ENCODE measurements around the gene TEF.
A peak's percentile ranks its signal among the peaks of the same experiment; 100 is the strongest.

TEF gene

GRCh38 chr22:41355895-41356294, 25.8 kb upstream of the TEF start:
- DNase-seq: no peak

- no peak for DNase-seq
Observed at GRCh38 chr22:41356430-41357028, 25.2 kb upstream of the TEF start.

GRCh38 chr22:41357191-41357590, 24.6 kb upstream of the TEF start:
- no peak for DNase-seq

DNA sequence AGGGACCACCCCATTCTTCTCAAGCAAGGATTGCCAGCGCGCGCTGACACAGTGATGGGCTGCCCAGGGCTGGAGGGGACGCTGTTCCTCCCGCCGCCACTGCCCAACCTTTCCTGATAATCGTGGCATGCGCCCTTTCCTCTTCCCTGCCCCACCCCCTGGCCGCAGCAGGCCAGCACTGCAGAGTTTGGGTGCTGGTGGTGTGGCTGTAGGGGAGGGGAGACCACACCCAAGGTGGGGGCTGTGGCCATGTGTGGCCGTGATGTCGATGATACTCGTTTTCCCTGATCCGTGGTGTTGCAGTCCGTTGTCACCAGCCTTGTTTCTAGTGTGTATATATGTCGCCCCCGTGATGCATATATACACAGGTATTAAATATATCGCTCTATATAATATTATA, 22.8 kb upstream of the TEF start:
- no peak for DNase-seq

DNA sequence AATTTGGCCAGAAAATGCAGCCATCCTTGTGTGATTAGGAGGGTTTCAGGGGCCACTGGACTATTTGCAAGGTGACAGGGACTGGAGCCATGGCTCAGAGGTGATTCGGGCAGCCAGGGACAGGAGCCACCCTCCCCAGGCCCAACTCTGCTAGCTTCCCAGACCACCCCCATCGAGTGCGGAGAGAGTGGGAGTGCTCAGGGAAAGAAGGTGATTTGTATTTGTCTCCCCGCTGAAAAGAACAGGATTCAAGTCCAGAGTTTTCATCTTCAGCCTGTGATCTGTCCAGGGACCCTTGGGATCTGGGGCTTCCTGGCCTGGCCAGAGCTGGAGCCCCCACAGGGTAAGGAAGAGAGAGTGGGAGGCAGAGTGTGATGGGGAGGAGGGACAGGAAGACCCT, 22.4 kb upstream of the TEF start:
- DNase-seq: no peak

DNA sequence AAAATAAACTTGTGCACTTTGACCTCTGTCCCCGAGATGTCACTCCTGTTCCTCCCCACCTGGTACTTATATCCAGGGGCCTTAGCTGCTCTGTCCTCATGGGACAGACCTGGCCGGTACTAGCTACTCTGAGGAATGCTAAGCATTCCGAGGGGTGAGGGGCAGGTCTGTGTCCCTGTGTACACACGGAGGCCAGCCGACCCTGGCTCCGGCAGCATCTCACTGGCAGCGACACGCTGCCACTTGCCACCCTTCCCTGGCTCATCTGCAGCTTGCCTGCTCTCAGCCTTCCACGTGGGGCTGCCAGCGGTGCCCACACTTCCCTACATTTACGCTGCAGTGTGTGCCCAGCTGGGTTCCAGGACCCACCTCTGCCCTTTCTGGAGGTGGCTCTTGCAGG, 21.6 kb upstream of the TEF start:
- DNase-seq: no peak

- DNase-seq: no peak
Observed at GRCh38 chr22:41361716-41362310, 19.9 kb upstream of the TEF start.

GRCh38 chr22:41362615-41363014, 19.1 kb upstream of the TEF start:
- no peak for DNase-seq

DNA sequence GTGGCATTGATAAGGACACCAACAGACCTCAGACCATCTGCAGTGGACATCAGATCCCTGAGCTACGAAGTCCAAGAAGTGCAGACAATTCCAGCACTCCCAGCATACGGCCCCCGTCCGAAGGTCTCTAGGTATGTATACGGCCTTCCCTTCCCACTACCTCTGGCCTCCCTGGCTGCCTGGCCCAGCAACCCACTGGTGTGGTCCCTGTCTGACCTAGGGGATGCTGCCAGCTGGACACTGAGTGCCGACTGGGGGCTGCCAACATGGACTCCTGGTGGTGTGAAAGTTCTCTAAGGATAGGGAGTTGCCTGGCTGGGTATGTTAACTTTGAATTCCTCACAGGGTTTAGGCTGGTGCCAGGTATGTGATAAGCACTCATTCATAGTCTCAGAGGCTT, 17.5 kb upstream of the TEF start:
- no peak for DNase-seq

DNA sequence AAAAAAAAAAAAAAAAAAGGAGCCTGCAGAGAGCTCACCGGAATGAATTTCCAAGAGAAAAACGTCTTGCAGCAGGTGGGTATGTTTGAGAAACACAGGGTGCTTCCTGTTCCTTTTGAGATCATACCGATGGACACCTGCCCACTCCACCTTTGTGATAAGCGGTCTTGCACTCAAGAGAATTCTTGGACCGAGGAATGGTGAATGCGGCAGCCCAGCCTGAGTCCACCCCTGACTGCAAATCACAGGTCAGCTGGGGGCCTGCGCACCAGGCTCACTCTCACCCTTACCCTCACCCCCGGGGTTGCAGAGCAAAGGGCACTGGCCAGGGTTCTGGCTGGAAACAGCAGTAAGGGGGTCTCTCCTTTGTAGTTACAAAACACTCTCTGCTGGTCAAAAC, 16.8 kb upstream of the TEF start:
- no peak for DNase-seq

GRCh38 chr22:41365425-41365824, 16.3 kb upstream of the TEF start:
- DNase-seq: no peak

GRCh38 chr22:41366323-41367029, 15.3 kb upstream of the TEF start:
- no peak for DNase-seq

GRCh38 chr22:41367039-41367679, 14.6 kb upstream of the TEF start:
- peak; percentile 82 for DNase-seq

GRCh38 chr22:41367680-41368542, 13.8 kb upstream of the TEF start:
- no peak for DNase-seq

- DNase-seq: no peak
Observed at GRCh38 chr22:41368543-41369423, 13.0 kb upstream of the TEF start.

- DNase-seq: no peak
Observed at GRCh38 chr22:41369424-41369745, 12.4 kb upstream of the TEF start.

GRCh38 chr22:41369837-41370236, 11.9 kb upstream of the TEF start:
- no peak for DNase-seq

DNA sequence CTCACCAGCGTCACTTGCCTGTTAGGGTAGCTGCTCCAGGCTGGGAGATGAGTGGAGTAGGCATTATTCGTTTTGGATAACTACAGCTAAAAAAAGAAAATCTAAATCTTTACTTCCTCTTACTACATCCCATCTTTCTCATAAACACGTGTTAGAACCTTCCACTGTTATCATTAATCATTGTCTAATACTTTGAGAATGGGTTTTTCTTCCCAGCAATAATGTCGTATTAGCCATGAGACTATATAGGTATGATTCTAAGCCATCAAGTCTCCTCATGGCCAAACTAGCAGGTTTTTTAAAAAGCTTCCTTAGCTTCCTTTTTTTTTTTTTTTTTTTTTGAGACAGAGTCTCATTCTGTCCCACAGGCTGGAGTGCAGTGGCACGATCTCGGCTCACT, 3.9 kb upstream of the TEF start:
- DNase-seq: no peak

DNA sequence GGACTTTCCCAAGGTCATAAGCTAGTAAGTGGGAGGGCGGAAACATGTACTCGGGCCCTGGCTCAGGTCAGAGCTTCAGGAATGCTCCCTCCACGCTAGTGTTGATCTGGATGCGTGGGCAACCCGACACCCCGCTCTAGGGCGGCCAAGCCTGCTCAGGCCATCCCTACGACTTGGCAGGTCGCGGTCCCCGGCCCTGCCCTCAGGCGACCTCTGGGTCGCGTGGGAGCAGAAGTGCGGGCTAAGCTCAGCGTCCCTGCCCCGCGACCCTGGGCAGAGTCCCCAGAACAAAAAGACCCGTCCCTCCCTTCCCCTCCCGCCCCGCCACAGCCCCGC, 781 bp upstream of the TEF start:
- DNase-seq: no peak

GRCh38 chr22:41382098-41382578, 396 bp downstream of the TEF start:
- no peak for DNase-seq

- no peak for DNase-seq
Observed at GRCh38 chr22:41382610-41383009, 868 bp downstream of the TEF start.

DNA sequence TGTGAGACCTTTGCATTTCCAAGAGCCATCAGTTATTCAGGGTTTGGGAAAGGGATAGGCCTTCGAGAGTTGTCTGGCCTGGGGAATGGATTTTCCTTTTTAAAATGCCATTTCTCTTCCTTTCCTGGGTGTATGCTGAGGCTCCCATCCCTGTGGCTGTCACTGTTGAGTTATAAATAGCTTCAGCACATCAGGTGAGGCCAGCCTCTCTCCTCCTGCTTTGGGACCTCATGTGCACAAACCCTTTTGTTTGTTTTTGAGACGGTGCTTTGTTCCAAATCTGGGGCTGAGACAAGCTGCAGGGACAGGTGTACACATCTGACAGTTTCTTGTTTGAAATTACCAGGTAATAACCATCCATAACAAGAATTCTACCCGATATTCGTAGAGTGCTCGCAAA, 1.3 kb downstream of the TEF start:
- DNase-seq: no peak
